ENCODE measurements around the gene PARVA. TPM values are rescaled to one million over a fixed set of nuclear protein-coding genes. Genes with fewer than 3 reads are reported as not detected.

Gene PARVA
- total and polyA plus RNA-seq, 9 of the 15 experiments (the other 6 are each of a cell fraction or from before 2014, with no cell fraction given) = 0.11 TPM; not detected in 8

DNA sequence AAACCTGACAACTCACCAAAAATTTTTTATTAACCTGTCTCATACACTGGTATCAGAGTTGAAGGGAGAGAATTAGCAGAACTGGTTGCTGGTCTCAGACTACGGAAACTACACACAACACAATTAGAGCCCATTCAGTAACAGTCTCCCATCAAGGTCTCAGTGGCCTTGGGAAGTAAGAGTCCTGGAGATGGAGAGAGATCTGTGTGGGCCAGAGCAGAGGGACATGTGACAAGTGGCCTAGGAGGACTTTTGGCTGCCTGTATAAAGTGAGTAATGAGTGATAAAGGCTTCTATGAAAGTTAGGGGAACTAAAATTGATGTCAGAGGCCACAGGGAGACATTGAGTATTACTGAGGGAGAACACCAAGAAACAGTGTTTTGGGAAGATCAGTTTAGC lies 58.9 kb downstream of the PARVA start:
- 13% methylated on average over 1 of the region's 1 CpG for WGBS (ENCODE audit: insufficient coverage, low coverage, missing lambda C conversion rate)
- ChIA-PET POLR2A (interaction anchor here (0.6 kb wide), 1 partner anchor 310 kb away, joined by 3 read pairs; no protein-coding TSS in a partner anchor), CTCF (ENCODE audit: low intra/inter-chr PET ratio) (no interaction called here)
- H3K9ac ChIP-seq (ENCODE audit: insufficient read depth in 1 of 2, low read depth in 2 of 2, low read length in 2 of 2) = no peak overlapping the region
- peaks cover 12 to 20% of the 10 kb centered on the region in 2 experiments; a peak in 3 of 5 replicates for H3K27me3 ChIP-seq (ENCODE audit: control insufficient read depth in 2 of 2, insufficient read depth in 2 of 2, low read length in 2 of 2)
- no peak overlapping the region for H3K27ac ChIP-seq (ENCODE audit: extremely low read depth, low read depth, low read length)
- no TSS peak for BruUV-seq (replicated peaks)
- no peak for ATAC-seq
- no peak for DNase-seq (ENCODE audit: extremely low read depth in 1 of 4, low spot score in 3 of 4)
- no peaks in the 10 kb centered on the region for H3K79me2 ChIP-seq (ENCODE audit: control insufficient read depth, insufficient read depth, low read length)
- no peak overlapping the region for H3K4me3 ChIP-seq
- intact Hi-C loops (cut with micrococcal nuclease) = no loop called here
- no peaks in the 10 kb centered on the region; a peak in 1 of 5 replicates for H3K4me1 ChIP-seq (replicated peaks in 1 of 2; ENCODE audit: control insufficient read depth in 2 of 2, insufficient read depth in 2 of 2, low read length in 2 of 2)
- H3K4me2 ChIP-seq (ENCODE audit: insufficient read depth, low read length) = no peak overlapping the region
- H3K9me1 ChIP-seq (ENCODE audit: control insufficient read depth, insufficient read depth, low read length) = no peaks in the 10 kb centered on the region
- H3K9me3 ChIP-seq (replicated peaks; ENCODE audit: control insufficient read depth, insufficient read depth, low read depth, low read length) = no peaks in the 10 kb centered on the region
- no peaks in the 10 kb centered on the region for H3K36me3 ChIP-seq (ENCODE audit: control insufficient read depth, insufficient read depth, low read length)
- in situ Hi-C loops (cut with MboI) = no loop called here
- no peak overlapping the region for H2AFZ ChIP-seq (ENCODE audit: low read depth, low read length)
- no peaks in the 10 kb centered on the region for H4K20me1 ChIP-seq (replicated peaks; ENCODE audit: control insufficient read depth, insufficient read depth, low read length)
- no peak for FAIRE-seq
- TF ChIP-seq, protein P1, sequence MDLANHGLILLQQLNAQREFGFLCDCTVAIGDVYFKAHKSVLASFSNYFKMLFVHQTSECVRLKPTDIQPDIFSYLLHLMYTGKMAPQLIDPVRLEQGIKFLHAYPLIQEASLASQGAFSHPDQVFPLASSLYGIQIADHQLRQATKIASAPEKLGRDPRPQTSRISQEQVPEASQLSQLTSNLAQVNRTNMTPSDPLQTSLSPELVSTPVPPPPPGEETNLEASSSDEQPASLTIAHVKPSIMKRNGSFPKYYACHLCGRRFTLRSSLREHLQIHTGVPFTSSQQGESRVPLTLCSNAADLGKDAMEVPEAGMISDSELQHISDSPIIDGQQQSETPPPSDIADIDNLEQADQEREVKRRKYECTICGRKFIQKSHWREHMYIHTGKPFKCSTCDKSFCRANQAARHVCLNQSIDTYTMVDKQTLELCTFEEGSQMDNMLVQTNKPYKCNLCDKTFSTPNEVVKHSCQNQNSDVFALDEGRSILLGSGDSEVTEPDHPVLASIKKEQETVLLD (IDR thresholded peaks at IDR 0.05) = no peak
- TF ChIP-seq BCOR (IDR thresholded peaks at IDR 0.05) (no peak), POLR2B (IDR thresholded peaks at IDR 0.05; ENCODE audit: low read depth, partially characterized antibody) (no peak), ILF3 (IDR thresholded peaks at IDR 0.05; ENCODE audit: borderline replicate concordance) (no peak), TAF1 (IDR thresholded peaks at IDR 0.05; ENCODE audit: control insufficient read depth, extremely low read depth, insufficient read depth, low read length, severe bottlenecking) (no peak), CREBBP (IDR thresholded peaks at IDR 0.05; ENCODE audit: low read depth, low read length) (no peak), RBM15 (IDR thresholded peaks at IDR 0.05; ENCODE audit: insufficient read depth, low read length) (no peak), FIP1L1 (IDR thresholded peaks at IDR 0.05; ENCODE audit: low read depth, low read length, poor library complexity, severe bottlenecking) (no peak), POLR2AphosphoS5 (IDR thresholded peaks at IDR 0.05; ENCODE audit: control insufficient read depth, insufficient read depth, low read depth, low read length) (no peak), MTF1 (CRISPR knock-in tag; IDR thresholded peaks at IDR 0.05; ENCODE audit: borderline replicate concordance) (no peak), BHLHE40 (IDR thresholded peaks at IDR 0.05; ENCODE audit: low read length) (no peak), NBN (IDR thresholded peaks at IDR 0.05; ENCODE audit: low read depth) (no peak), POLR3G (IDR thresholded peaks at IDR 0.05; ENCODE audit: extremely low read depth, insufficient read length, insufficient replicate concordance) (no peak)
- TF ChIP-seq, protein P2, sequence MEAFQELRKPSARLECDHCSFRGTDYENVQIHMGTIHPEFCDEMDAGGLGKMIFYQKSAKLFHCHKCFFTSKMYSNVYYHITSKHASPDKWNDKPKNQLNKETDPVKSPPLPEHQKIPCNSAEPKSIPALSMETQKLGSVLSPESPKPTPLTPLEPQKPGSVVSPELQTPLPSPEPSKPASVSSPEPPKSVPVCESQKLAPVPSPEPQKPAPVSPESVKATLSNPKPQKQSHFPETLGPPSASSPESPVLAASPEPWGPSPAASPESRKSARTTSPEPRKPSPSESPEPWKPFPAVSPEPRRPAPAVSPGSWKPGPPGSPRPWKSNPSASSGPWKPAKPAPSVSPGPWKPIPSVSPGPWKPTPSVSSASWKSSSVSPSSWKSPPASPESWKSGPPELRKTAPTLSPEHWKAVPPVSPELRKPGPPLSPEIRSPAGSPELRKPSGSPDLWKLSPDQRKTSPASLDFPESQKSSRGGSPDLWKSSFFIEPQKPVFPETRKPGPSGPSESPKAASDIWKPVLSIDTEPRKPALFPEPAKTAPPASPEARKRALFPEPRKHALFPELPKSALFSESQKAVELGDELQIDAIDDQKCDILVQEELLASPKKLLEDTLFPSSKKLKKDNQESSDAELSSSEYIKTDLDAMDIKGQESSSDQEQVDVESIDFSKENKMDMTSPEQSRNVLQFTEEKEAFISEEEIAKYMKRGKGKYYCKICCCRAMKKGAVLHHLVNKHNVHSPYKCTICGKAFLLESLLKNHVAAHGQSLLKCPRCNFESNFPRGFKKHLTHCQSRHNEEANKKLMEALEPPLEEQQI (IDR thresholded peaks at IDR 0.05) = no peak
- TF ChIP-seq, protein P3, sequence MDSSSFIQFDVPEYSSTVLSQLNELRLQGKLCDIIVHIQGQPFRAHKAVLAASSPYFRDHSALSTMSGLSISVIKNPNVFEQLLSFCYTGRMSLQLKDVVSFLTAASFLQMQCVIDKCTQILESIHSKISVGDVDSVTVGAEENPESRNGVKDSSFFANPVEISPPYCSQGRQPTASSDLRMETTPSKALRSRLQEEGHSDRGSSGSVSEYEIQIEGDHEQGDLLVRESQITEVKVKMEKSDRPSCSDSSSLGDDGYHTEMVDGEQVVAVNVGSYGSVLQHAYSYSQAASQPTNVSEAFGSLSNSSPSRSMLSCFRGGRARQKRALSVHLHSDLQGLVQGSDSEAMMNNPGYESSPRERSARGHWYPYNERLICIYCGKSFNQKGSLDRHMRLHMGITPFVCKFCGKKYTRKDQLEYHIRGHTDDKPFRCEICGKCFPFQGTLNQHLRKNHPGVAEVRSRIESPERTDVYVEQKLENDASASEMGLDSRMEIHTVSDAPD (CRISPR knock-in tag; IDR thresholded peaks at IDR 0.05) = no peak
- TF ChIP-seq, protein P4, sequence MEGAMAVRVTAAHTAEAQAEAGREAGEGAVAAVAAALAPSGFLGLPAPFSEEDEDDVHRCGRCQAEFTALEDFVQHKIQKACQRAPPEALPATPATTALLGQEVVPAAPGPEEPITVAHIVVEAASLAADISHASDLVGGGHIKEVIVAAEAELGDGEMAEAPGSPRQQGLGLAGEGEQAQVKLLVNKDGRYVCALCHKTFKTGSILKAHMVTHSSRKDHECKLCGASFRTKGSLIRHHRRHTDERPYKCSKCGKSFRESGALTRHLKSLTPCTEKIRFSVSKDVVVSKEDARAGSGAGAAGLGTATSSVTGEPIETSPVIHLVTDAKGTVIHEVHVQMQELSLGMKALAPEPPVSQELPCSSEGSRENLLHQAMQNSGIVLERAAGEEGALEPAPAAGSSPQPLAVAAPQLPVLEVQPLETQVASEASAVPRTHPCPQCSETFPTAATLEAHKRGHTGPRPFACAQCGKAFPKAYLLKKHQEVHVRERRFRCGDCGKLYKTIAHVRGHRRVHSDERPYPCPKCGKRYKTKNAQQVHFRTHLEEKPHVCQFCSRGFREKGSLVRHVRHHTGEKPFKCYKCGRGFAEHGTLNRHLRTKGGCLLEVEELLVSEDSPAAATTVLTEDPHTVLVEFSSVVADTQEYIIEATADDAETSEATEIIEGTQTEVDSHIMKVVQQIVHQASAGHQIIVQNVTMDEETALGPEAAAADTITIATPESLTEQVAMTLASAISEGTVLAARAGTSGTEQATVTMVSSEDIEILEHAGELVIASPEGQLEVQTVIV (CRISPR knock-in tag; IDR thresholded peaks at IDR 0.05; ENCODE audit: borderline replicate concordance) = no peak

Data from K562 (cell line).